Measurements from ENCODE around the gene PGAM1.
"Not testable (repeated sequence)": the region's sequence is repeated elsewhere in the genome, so short reads cannot be mapped to it uniquely, and the experiment has no call there.

Gene PGAM1

DNA sequence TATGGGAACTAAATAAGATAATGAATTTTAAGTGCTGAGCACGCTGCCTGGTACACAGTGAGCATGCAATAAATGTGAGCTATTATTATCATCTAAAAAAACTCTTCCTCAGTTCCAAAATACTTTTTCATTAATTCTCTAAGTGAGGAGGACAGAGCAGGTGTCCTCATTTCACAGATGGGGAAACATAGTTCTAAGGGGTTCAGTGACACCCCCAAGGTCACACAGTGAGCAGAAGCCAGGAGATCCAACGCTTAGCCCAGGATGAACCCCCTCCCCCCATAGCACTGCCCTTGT is 18.1 kb upstream of the PGAM1 start:
- DNase-seq (ENCODE audit: low spot score): no peak

GRCh38 chr10:97408496-97408992 is 17.4 kb upstream of the PGAM1 start:
- DNase-seq (ENCODE audit: low spot score): no peak

GRCh38 chr10:97411406-97411805 is 14.6 kb upstream of the PGAM1 start:
- DNase-seq (ENCODE audit: low spot score): no peak

DNA sequence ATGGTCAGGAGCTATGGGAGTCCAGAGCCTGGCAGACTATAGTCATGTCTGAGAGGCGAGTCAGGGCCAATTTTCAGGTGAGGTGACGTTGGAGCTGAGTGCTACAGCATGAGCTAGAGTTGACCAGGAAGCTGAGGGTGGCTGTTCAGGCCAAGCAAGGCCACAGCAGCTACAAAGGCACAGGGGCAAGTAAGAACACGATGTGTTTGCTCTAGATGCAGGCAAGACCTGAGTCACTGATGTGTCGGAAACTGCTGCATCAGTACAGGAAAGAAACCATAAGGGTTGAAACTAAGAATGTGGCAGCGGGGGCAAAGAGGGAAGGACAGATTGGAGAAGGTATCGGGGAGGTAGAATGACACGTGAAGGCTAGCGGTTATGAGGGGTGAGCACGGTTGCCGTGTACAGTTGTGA is 13.1 kb upstream of the PGAM1 start:
- no peak for DNase-seq (ENCODE audit: low spot score)

- no peak for DNase-seq (ENCODE audit: low spot score)
Observed at GRCh38 chr10:97416565-97416964, 9.4 kb upstream of the PGAM1 start.

DNA sequence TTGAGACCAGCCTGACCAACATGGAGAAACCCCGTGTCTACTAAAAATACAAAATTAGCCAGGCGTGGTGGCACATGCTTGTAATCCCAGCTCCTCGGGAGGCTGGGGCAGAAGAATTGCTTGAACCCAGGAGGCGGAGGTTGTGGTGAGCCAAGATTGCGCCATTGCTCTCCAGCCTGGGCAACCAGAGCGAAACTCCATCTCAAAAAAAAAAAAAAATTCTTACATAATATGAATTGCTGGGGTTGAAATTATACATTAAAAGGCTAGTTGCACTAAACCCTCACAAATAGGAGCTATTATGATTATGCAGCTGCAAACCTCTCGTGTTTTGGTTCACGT is 2.3 kb upstream of the PGAM1 start:
- DNase-seq (ENCODE audit: low spot score): not testable (repeated sequence)

DNA sequence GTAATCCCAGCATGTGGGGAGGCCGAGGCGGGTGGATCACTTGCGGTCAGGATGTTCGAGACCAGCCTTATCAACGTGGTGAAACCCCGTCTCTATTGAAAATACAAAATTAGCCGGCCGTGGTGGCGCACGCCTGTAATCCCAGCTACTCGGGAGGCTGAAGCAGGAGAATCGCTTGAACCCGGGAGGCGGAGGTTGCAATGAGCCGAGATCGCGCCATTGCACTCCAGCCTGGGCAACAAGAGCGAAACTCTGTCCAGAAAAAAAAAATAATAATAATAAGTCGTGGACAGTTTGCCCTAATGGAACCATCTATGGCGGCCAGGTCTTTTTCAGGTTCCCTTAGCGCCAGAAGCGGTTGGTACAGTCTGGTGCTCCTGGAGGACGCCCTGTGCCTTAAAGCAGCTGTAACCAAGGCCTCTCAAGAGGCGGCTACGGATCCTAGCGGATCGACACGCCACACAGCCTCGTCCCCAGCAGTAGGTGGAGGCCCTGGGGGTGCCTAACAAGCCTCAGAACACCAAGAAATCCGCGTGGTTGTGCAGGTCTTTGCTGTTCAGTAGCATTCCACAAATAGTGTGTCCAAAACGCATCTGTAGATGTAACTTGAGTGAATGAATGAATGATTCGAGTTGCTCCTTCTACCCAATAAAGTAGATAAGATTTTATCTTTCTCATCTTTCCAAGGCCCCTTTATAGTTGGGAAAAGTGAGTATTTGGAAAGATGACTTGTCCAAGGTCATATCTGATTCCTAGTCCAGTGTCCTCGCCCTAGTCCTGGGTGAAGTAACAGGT is 982 bp downstream of the PGAM1 start:
- DNase-seq (ENCODE audit: low spot score): no peak

- no peak for DNase-seq (ENCODE audit: low spot score)
Observed at GRCh38 chr10:97427571-97428179, 1.7 kb downstream of the PGAM1 start.

DNA sequence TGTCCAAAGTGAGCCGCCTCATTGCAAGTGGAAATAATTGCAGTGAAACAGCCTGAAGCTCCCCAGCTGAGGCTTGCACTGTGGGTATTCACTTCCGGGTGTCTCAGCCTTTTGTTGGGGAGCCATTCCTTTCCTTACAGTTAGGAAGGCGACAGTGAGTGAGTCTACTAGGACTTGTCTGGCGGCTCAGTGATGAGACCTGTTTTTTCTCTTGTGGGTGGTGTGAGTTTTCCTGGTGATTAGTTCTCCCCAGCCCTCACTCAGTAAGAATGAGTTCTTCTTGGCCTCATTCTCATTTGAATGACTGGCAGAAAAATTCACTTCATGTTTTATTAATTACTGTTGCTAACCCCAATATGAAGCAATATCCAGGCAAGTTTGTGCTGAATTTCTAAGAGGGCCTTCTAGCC is 2.6 kb downstream of the PGAM1 start:
- DNase-seq (ENCODE audit: low spot score): no peak

GRCh38 chr10:97434055-97434454 is 8.1 kb downstream of the PGAM1 start:
- DNase-seq (ENCODE audit: low spot score): no peak

DNA sequence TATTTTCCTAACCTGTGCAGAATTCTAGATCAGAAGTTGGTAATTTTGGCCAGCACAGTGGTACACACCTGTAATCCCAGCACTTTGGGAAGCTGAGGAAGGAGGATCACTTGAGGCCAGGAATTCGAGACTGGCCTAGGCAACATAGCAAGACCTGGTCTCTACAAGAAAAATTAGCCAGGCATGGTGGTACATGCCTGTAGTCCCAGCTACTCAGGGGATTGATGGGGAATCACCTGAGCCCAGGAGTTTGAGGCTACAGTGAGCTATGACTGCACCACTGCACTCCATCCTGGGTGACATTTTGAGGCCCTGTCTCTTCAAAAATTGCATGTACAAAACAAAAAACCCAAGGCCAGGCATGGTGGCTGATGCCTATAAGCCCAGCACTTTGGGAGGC is 8.6 kb downstream of the PGAM1 start:
- DNase-seq (ENCODE audit: low spot score): no peak

GRCh38 chr10:97435211-97435610 is 9.2 kb downstream of the PGAM1 start:
- DNase-seq (ENCODE audit: low spot score): no peak

DNA sequence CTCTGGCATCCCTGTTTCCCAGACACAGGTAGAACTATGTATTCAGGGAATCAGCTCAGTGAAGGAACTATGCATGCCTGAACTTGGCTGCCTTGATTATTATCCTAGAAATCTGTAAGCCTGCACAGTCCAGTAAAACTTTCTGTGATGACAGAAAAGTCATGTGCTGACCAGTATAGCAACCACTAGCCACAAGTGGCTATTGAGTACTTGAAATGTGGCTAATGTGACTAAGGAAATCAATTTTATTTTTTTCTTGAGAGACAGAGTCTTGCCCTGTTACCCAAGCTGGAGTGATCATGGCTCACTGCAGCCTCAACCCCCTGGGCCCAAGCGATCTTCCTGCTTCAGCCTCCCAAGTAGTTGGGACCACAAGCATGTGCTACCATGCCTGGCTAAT is 16.3 kb downstream of the PGAM1 start:
- DNase-seq (ENCODE audit: low spot score): no peak

DNA sequence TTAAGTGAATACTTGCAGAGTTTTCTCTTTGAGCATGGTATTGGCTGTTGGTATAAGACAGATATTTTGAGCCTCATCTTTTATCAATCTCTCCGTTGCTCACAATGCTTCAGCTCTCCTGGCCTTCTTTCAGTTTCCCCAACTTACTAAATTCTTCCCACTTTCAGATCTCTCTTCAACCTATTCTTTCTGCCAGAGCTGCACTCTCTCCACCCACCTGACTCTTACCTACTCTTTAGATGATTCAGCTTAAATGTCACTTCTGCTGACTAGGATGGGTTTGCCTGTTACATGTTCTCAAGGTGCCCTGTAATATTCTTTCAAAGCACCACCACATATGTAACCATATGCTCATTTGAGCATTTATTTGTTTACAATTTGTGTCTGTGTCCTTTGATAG is 18.2 kb downstream of the PGAM1 start:
- no peak for DNase-seq (ENCODE audit: low spot score)

DNA sequence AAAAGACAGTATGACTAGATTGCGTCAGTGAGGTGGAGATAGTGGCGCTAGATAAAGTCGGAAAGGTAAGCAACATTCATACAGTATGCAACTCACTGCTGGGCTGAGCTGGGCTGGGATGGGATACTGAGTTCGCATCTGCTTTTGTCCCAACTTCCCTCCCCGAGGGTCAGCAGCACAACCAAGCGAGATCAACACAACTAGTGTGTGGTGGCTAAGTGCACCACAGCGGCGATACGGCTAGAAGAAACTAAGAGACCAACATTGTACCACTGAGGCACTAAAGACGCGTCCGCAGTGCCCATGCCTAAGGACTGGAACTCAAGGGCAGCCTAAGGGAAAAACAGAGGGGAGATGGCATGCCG is 19.3 kb downstream of the PGAM1 start:
- no peak for DNase-seq (ENCODE audit: low spot score)

DNA sequence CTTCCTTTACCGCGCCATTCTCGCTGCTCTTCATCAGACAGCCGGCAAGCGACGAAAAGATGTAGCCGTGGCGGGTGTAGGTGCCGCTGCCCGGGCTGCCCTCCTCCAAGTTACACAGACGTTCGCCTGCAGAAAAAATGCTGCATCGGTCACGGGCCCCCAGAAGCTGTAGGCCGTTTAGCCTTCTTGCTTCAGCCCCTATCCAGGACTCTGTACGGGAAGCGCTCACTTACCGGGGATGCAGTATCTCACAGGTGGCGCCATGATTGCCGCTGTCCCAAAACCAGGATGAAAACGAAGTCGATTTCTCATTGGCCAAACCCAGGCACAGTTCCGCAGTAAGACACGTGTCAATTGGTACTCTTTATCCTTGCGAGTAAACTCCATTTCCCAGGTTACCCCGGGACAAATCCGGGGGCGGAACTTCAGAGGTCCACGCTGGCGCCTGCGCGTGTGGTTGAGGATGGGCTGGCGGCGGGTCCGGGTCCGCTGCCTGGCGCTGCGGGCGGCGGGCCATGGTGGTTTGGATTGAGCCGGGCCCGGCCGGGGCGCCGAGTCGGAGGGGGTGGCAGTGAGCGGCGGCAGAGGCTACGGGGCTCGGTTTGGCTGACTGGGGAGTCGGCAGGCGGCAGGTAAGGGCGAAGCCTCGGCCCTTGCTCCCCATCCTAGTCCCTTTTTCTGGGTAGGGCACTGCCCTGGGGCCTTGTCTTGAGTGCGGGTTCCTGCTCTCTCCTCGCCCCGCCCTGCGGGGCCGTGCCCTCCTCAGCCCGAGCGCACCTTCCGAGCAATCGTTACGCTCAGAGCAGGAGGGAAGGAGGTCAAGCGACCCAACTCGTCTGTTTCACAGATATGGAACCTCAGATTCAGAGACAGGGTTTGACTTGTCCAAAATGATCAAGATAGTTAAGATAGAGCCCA is 20.0 kb downstream of the PGAM1 start, which contains the start of the genes EXOSC1 and ZDHHC16:
EXOSC1 (minus strand) TSS at position 285 of the 918 bp plus-strand sequence; CDS start at position 264, 21 bp downstream.
ZDHHC16 (plus strand) TSS at position 454 of the 918 bp plus-strand sequence. CDS start 5,501 bp downstream, outside the sequence.
- peak; percentile 99 for DNase-seq (ENCODE audit: low spot score)

DNA sequence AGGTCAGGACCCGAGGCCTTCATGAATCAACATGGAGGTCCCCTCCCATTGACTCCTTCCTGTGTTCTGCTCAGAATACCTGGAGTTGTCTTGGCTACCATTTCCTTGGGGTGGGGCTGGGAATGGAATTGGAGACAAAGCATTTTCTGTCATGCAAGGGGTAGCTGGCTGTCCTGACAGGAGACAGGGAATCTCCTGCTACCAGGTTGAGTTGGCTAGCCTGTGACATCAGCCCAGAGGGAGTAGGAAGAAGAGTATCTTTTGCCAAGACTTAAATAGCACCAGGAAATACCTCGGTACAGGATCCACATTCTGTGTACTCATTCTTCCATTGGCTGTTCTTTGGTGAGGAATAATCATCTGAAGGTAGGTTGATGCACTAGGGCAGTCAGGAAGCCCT is 24.8 kb downstream of the PGAM1 start:
- no peak for DNase-seq (ENCODE audit: low spot score)

GRCh38 chr10:97451605-97452004 is 25.6 kb downstream of the PGAM1 start:
- DNase-seq (ENCODE audit: low spot score): no peak

DNA sequence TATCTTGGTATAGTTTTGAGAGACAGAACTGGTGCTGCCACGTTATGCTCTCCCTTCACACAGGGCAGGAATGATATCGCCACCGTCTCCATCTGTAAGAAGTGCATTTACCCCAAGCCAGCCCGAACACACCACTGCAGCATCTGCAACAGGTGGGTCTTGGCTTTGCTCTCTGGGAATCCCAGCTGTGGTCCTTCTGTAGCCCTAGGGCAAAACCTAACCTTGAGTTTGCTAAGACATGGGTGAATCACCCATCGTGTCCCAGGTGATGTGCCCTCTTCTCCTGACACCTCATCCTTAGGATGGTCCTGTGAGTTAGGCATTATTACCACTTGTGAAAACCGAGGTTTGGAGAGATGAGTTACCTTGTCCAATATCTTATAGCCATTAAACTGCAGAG is 26.4 kb downstream of the PGAM1 start:
- no peak for DNase-seq (ENCODE audit: low spot score)

- DNase-seq (ENCODE audit: low spot score): no peak
Observed at GRCh38 chr10:97454330-97455036, 28.5 kb downstream of the PGAM1 start.

DNA sequence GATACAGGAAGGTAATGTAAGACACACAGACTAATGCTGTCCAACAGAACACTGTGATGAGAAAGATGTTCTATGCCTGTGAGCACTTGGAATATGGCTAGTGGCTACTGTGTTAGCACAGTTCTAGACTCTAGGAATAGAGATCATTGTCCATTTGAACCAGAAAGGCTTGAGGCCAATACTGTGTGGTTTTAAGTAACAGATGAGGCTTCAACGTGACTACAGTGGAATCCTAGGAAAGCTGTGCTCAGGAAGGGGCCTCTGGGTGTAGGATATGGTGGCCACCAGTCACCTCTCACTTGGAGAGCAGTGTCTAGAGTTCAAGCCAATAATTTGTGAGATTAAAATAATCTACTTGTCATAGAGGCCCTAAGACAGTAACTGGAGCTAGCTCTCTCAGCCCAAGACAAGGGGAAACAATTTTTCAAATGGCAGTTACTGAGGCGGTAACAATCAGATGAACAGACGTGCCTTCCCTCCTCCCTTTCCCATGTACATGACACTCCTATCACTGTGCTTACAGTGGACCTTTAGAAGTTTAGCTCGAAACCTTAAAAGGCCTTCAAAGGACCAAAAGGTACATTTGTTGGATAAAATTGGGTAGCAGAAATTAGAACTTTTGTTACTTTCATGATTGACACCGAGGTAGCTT is 30.2 kb downstream of the PGAM1 start:
- no peak for DNase-seq (ENCODE audit: low spot score)

GRCh38 chr10:97456686-97457065 is 30.7 kb downstream of the PGAM1 start:
- no peak for DNase-seq (ENCODE audit: low spot score)

Data from pons (tissue), 1 donor.